IPS-NIHi11 (cell line): ENCODE results near the gene C16orf86.

Experiments used
- DNase-seq: peaks from one replicate; pipeline ENCODE4 v3.0.0; 2012; ENCODE audit warnings: mixed read lengths, low spot score

The C16orf86 gene

GRCh38 chr16:67653789-67654402 lies 12.7 kb upstream of the C16orf86 start:
- no peak for DNase-seq

GRCh38 chr16:67654403-67654911 lies 12.2 kb upstream of the C16orf86 start:
- no peak for DNase-seq

- no peak for DNase-seq
Measured at GRCh38 chr16:67655363-67655762, 11.3 kb upstream of the C16orf86 start.

- DNase-seq, result no peak
Measured at GRCh38 chr16:67656344-67657016, 10.1 kb upstream of the C16orf86 start.

- no peak for DNase-seq
Measured at GRCh38 chr16:67657017-67657608, 9.5 kb upstream of the C16orf86 start.

GRCh38 chr16:67657751-67658518 lies 8.7 kb upstream of the C16orf86 start:
- no peak for DNase-seq

- DNase-seq, result no peak
Measured at GRCh38 chr16:67658849-67659674, 7.6 kb upstream of the C16orf86 start.

- DNase-seq, result peak; percentile 97
Measured at GRCh38 chr16:67659675-67660563, 6.7 kb upstream of the C16orf86 start, which contains the start of gene ACD. ACD (minus strand) TSS chr16:67660260; CDS start chr16:67660220, 40 bp downstream.

- peak; percentile 96 for DNase-seq
Measured at GRCh38 chr16:67660564-67661028, 6.0 kb upstream of the C16orf86 start, which contains the start of gene PARD6A. PARD6A (plus strand) TSS chr16:67660960; CDS start chr16:67661039, 79 bp downstream.

- DNase-seq, result peak; percentile 73
Measured at GRCh38 chr16:67661101-67661761, 5.4 kb upstream of the C16orf86 start.

- DNase-seq, result no peak
Measured at GRCh38 chr16:67661886-67662652, 4.5 kb upstream of the C16orf86 start.

GRCh38 chr16:67662653-67663010 lies 4.0 kb upstream of the C16orf86 start:
- DNase-seq, result no peak

- no peak for DNase-seq
Measured at GRCh38 chr16:67663151-67663876, 3.3 kb upstream of the C16orf86 start.

GRCh38 chr16:67663877-67664222 lies 2.8 kb upstream of the C16orf86 start:
- no peak for DNase-seq

GRCh38 chr16:67664258-67664657 lies 2.4 kb upstream of the C16orf86 start:
- no peak for DNase-seq

GRCh38 chr16:67664871-67665270 lies 1.7 kb upstream of the C16orf86 start:
- no peak for DNase-seq

- DNase-seq, result no peak
Measured at GRCh38 chr16:67665598-67665997, 1.0 kb upstream of the C16orf86 start.

GRCh38 chr16:67666032-67666551 lies 522 bp upstream of the C16orf86 start:
- DNase-seq, result peak; percentile 74
